GM12801 (cell line): ENCODE data around the gene SDC4.

Experiments
- CTCF ChIP-seq: IDR thresholded peaks from one replicate; pipeline ENCODE4 v1.5.1; 2011; ENCODE audit warnings: control low read depth; ENCODE audit not compliant: insufficient read length; ENCODE audit errors: extremely low read depth

The SDC4 gene

GRCh38 chr20:45336530-45337366 lies 11.5 kb downstream of the SDC4 start:
- no peak for TF ChIP-seq CTCF

GRCh38 chr20:45330476-45330875 lies 17.7 kb downstream of the SDC4 start:
- TF ChIP-seq CTCF, result no peak

GRCh38 chr20:45329497-45330319 lies 18.5 kb downstream of the SDC4 start:
- TF ChIP-seq CTCF, result no peak

- TF ChIP-seq CTCF, result no peak
These were observed 19.8 kb downstream of the SDC4 start for GRCh38 chr20:45328451-45328850.

GRCh38 chr20:45325371-45325770 lies 22.9 kb downstream of the SDC4 start:
- no peak for TF ChIP-seq CTCF

- no peak for TF ChIP-seq CTCF
These were observed 24.5 kb downstream of the SDC4 start for GRCh38 chr20:45323731-45324130.

GRCh38 chr20:45322952-45323383 lies 25.3 kb downstream of the SDC4 start:
- TF ChIP-seq CTCF, result no peak
